Fibroblast of upper back skin (primary cell): ENCODE measurements around the gene TRPC3.
A peak's percentile ranks its signal among the peaks of the same experiment; 100 is the strongest.

Experiments used
- DNase-seq: peaks from one replicate; pipeline ENCODE4 v3.0.0-alpha.2; 2013

The TRPC3 gene

GRCh38 chr4:121951521-121952110 is at the start of gene TRPC3:
Gene TRPC3, minus strand, starts transcription at chr4:121952060. Its CDS starts 380 bp downstream, at chr4:121951680.
- peak; percentile 25 for DNase-seq

GRCh38 chr4:122000849-122001248 is 49.0 kb upstream of the TRPC3 start:
- DNase-seq: no peak

- peak; percentile 33 for DNase-seq
These were observed 46.2 kb upstream of the TRPC3 start for GRCh38 chr4:121998024-121998423.

- DNase-seq: no peak
These were observed 44.1 kb upstream of the TRPC3 start for GRCh38 chr4:121995790-121996537.

GRCh38 chr4:121991968-121992367 is 40.1 kb upstream of the TRPC3 start:
- no peak for DNase-seq

GRCh38 chr4:121990489-121990888 is 38.6 kb upstream of the TRPC3 start:
- no peak for DNase-seq

GRCh38 chr4:121989715-121990114 is 37.9 kb upstream of the TRPC3 start:
- peak; percentile 29 for DNase-seq

- DNase-seq: no peak
These were observed 37.1 kb upstream of the TRPC3 start for GRCh38 chr4:121988950-121989349.

- peak; percentile 73 for DNase-seq
These were observed 28.8 kb upstream of the TRPC3 start for GRCh38 chr4:121980643-121981042.

- DNase-seq: no peak
These were observed 26.3 kb upstream of the TRPC3 start for GRCh38 chr4:121978172-121978516.

GRCh38 chr4:121977251-121978171 is 25.7 kb upstream of the TRPC3 start:
- DNase-seq: no peak

GRCh38 chr4:121975784-121976183 is 23.9 kb upstream of the TRPC3 start:
- DNase-seq: no peak

GRCh38 chr4:121973816-121974215 is 22.0 kb upstream of the TRPC3 start:
- no peak for DNase-seq

- no peak for DNase-seq
These were observed 17.0 kb upstream of the TRPC3 start for GRCh38 chr4:121968859-121969258.

GRCh38 chr4:121964958-121965357 is 13.1 kb upstream of the TRPC3 start:
- DNase-seq: no peak

- DNase-seq: no peak
These were observed 9.0 kb upstream of the TRPC3 start for GRCh38 chr4:121960818-121961217.

- no peak for DNase-seq
These were observed 6.9 kb upstream of the TRPC3 start for GRCh38 chr4:121958777-121959176.

- no peak for DNase-seq
These were observed 5.4 kb upstream of the TRPC3 start for GRCh38 chr4:121957266-121957665.

- DNase-seq: no peak
These were observed 2.0 kb upstream of the TRPC3 start for GRCh38 chr4:121953860-121954259.

- DNase-seq: no peak
These were observed 430 bp upstream of the TRPC3 start for GRCh38 chr4:121952290-121952689.

GRCh38 chr4:121950680-121951520 is 960 bp downstream of the TRPC3 start:
- peak; percentile 17 for DNase-seq

GRCh38 chr4:121950212-121950679 is 1.6 kb downstream of the TRPC3 start:
- peak; percentile 67 for DNase-seq

- DNase-seq: no peak
These were observed 5.2 kb downstream of the TRPC3 start for GRCh38 chr4:121946644-121947043.
